HepG2 (cell line): Measurements from ENCODE around the gene UNC13D. TPM values are rescaled to one million over a fixed set of nuclear protein-coding genes. Genes with fewer than 3 reads are reported as not detected.

Source experiments
- ARNTL ChIP-seq: sonication (generic); formaldehyde crosslinking; IDR thresholded peaks from 2 replicates; pipeline ENCODE4 v1.4.0; 2020; ENCODE audit warnings: mild to moderate bottlenecking, missing genetic modification reagents
- CBX1 ChIP-seq: IDR thresholded peaks from one replicate; pipeline ENCODE4 v1.6.1; 2016; ENCODE audit warnings: antibody characterized with exemption, low read depth
- FOXK1 ChIP-seq: sonication (generic); formaldehyde crosslinking; IDR thresholded peaks from 2 replicates; pipeline ENCODE4 v1.4.0; 2020; ENCODE audit warnings: low read depth, missing genetic modification reagents, borderline replicate concordance
- JARID2 ChIP-seq: sonication (generic); formaldehyde crosslinking; IDR thresholded peaks from 2 replicates; pipeline ENCODE4 v1.8.1; 2023; ENCODE audit warnings: missing genetic modification reagents, inconsistent platforms; ENCODE audit not compliant: insufficient replicate concordance
- KDM1A ChIP-seq: IDR thresholded peaks from 2 replicates; pipeline ENCODE4 v1.6.1; 2016; ENCODE audit warnings: missing compliant biosample characterization
- NFKBIZ ChIP-seq: IDR thresholded peaks from 2 replicates; pipeline ENCODE4 v1.6.1; 2018; ENCODE audit warnings: missing genetic modification reagents, missing compliant biosample characterization
- ZBTB7A ChIP-seq: sonication (generic); formaldehyde crosslinking; IDR thresholded peaks from 2 replicates; pipeline ENCODE4 v1.8.0; 2022; ENCODE audit warnings: mild to moderate bottlenecking, missing genetic modification reagents
- ZNF143 ChIP-seq: sonication (generic); formaldehyde crosslinking; IDR thresholded peaks from 2 replicates; pipeline ENCODE4 v1.4.0; 2020; ENCODE audit warnings: missing genetic modification reagents
- ZNF17 ChIP-seq: sonication (generic); formaldehyde crosslinking; IDR thresholded peaks from 2 replicates; pipeline ENCODE4 v1.5.0; 2020; ENCODE audit warnings: mild to moderate bottlenecking, missing genetic modification reagents
- ZNF235 ChIP-seq: sonication (generic); formaldehyde crosslinking; IDR thresholded peaks from 2 replicates; pipeline ENCODE4 v1.8.1; 2023; ENCODE audit warnings: mild to moderate bottlenecking, missing genetic modification reagents, borderline replicate concordance
- ZNF441 ChIP-seq: sonication (generic); formaldehyde crosslinking; IDR thresholded peaks from 2 replicates; pipeline ENCODE4 v1.7.0; 2021; ENCODE audit warnings: missing genetic modification reagents, borderline replicate concordance
- ZNF446 ChIP-seq: sonication (generic); formaldehyde crosslinking; IDR thresholded peaks from 2 replicates; pipeline ENCODE4 v1.5.0; 2020; ENCODE audit warnings: mild to moderate bottlenecking, missing genetic modification reagents
- ZNF549 ChIP-seq: sonication (generic); formaldehyde crosslinking; IDR thresholded peaks from 2 replicates; pipeline ENCODE4 v1.5.0; 2020; ENCODE audit warnings: missing genetic modification reagents
- ZNF619 ChIP-seq: sonication (generic); formaldehyde crosslinking; IDR thresholded peaks from 2 replicates; pipeline ENCODE4 v1.4.0; 2020; ENCODE audit warnings: mild to moderate bottlenecking, missing genetic modification reagents
- polyA plus RNA-seq, 8 experiments: library from polyadenylated mRNA; depleted of rRNA in 3 of 8; stranded (reverse) in 7 of 8; unstranded in 1 of 8; fragments of >200 nt; fragmentation: Illumina TruSeq in 4 of 8; extraction: Trizol in 4 of 8; gene quantifications; 2 replicates each; pipeline versions ENCODE4 v1.2.1 to v1.2.3, GENCODE V29; 2011 to 2016; ENCODE audit warnings: low read depth in 4 of 8, missing spikeins in 1 of 8, mixed read lengths in 1 of 8; ENCODE audit not compliant: insufficient read depth in 1 of 8
- total RNA-seq, 5 experiments: library from RNA; depleted of rRNA; stranded (reverse); fragments of >200 nt; fragmentation: Illumina TruSeq; extraction: Trizol; gene quantifications; 2 replicates each; pipeline ENCODE4 v1.2.3, GENCODE V29; 2016; ENCODE audit warnings: low read depth in 1 of 5
- TF ChIP-seq, protein P1 (sequence below): sonication (generic); formaldehyde crosslinking; IDR thresholded peaks from 2 replicates; pipeline ENCODE4 v1.5.1; 2020; ENCODE audit warnings: mild to moderate bottlenecking, missing genetic modification reagents, borderline replicate concordance
- TF ChIP-seq, protein P2 (sequence below): sonication (generic); formaldehyde crosslinking; IDR thresholded peaks from 2 replicates; pipeline ENCODE4 v1.8.0; 2022; ENCODE audit warnings: missing genetic modification reagents, low read depth, mild to moderate bottlenecking, borderline replicate concordance
- TF ChIP-seq, protein P3 (sequence below): sonication (generic); formaldehyde crosslinking; IDR thresholded peaks from 2 replicates; pipeline ENCODE4 v1.5.0; 2020; ENCODE audit warnings: mild to moderate bottlenecking, low read depth, missing genetic modification reagents, borderline replicate concordance
- TF ChIP-seq, protein P4 (sequence below): sonication (generic); formaldehyde crosslinking; IDR thresholded peaks from 2 replicates; pipeline ENCODE4 v1.4.0; 2020; ENCODE audit warnings: mild to moderate bottlenecking, missing genetic modification reagents
- TF ChIP-seq, protein P5 (sequence below): fragments of 450-650 bp; IDR thresholded peaks from 2 replicates; pipeline ENCODE4 v1.6.1; 2017; ENCODE audit warnings: mild to moderate bottlenecking

UNC13D gene
- total and polyA plus RNA-seq, 2 of the 13 experiments (the other 11 are each of a cell fraction or from before 2014, with no cell fraction given) = 29.7 to 42.7 TPM

DNA sequence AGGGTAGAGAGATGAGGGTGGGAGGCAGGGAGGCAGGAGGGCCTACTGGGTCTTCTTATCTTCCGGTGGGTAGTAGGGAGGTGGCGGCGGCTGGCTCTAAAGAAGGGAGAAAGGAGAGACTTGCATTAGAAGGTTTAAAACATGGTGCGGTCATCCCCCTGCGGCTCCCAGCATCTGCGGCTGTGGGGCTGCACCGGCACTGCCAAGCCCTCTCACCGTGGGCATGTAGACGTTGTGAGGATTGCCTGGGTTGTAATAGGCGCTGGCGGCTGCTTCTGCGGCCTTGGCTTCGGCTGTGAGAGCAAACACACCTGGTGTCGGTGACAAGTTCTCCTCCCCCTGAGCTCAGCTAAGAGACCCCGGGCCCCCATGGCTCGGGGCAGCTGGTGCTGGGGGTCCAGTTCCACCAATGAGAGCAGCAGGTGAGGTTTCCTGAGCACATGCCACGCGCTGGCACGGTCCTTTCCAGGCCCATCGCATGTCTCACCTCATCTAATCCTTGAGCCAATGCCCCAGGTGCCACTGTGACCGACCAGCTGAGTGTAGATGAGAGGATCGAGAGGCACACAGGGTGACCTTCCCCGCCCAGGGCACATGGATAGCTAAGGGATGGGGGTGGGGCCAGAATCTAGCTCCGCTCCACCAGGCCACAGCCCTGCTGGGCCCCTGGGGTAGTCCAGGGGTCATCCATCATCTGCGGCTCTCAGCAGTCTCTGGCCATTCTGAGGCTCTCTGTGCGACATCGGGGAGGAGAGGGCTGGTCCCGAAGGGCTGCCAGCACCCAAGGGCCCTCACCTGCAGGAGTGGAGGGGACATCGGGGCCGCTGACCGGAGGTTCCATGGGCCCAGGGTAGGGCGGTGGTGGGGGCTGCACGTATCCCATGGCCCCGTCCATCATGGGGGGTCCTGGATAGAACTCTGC, 2.7 kb upstream of the UNC13D start (continued):
- TF ChIP-seq, protein P1, sequence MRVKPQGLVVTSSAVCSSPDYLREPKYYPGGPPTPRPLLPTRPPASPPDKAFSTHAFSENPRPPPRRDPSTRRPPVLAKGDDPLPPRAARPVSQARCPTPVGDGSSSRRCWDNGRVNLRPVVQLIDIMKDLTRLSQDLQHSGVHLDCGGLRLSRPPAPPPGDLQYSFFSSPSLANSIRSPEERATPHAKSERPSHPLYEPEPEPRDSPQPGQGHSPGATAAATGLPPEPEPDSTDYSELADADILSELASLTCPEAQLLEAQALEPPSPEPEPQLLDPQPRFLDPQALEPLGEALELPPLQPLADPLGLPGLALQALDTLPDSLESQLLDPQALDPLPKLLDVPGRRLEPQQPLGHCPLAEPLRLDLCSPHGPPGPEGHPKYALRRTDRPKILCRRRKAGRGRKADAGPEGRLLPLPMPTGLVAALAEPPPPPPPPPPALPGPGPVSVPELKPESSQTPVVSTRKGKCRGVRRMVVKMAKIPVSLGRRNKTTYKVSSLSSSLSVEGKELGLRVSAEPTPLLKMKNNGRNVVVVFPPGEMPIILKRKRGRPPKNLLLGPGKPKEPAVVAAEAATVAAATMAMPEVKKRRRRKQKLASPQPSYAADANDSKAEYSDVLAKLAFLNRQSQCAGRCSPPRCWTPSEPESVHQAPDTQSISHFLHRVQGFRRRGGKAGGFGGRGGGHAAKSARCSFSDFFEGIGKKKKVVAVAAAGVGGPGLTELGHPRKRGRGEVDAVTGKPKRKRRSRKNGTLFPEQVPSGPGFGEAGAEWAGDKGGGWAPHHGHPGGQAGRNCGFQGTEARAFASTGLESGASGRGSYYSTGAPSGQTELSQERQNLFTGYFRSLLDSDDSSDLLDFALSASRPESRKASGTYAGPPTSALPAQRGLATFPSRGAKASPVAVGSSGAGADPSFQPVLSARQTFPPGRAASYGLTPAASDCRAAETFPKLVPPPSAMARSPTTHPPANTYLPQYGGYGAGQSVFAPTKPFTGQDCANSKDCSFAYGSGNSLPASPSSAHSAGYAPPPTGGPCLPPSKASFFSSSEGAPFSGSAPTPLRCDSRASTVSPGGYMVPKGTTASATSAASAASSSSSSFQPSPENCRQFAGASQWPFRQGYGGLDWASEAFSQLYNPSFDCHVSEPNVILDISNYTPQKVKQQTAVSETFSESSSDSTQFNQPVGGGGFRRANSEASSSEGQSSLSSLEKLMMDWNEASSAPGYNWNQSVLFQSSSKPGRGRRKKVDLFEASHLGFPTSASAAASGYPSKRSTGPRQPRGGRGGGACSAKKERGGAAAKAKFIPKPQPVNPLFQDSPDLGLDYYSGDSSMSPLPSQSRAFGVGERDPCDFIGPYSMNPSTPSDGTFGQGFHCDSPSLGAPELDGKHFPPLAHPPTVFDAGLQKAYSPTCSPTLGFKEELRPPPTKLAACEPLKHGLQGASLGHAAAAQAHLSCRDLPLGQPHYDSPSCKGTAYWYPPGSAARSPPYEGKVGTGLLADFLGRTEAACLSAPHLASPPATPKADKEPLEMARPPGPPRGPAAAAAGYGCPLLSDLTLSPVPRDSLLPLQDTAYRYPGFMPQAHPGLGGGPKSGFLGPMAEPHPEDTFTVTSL (CRISPR knock-in tag) = peak; percentile 52; the same call in 1 of the 2 replicates
- TF ChIP-seq ZNF619 (CRISPR knock-in tag) = peak; percentile 82; the same call in 1 of the 2 replicates
- TF ChIP-seq, protein P2, sequence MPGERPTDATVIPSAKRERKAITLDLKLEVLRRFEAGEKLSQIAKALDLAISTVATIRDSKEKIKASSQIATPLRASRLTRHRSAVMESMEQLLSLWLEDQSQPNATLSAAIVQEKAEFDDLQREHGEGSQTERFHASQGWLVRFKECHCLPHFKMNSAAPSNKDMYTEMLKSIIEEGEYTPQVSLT (CRISPR knock-in tag) = no peak; the same call in 1 of the 2 replicates
- no peak for TF ChIP-seq JARID2 (CRISPR knock-in tag)
- TF ChIP-seq ZNF446 (CRISPR knock-in tag) = 0 out of 2 replicates have a peak, but pooled peaks have one; percentile 30
- TF ChIP-seq, protein P3, sequence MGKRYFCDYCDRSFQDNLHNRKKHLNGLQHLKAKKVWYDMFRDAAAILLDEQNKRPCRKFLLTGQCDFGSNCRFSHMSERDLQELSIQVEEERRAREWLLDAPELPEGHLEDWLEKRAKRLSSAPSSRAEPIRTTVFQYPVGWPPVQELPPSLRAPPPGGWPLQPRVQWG = no peak
- peak; percentile 61; the same call in 1 of the 2 replicates for TF ChIP-seq KDM1A (CRISPR knock-in tag)
- peak; percentile 98 for TF ChIP-seq ZBTB7A (CRISPR knock-in tag)
- TF ChIP-seq ARNTL (CRISPR knock-in tag) = peak; percentile 92
- no peak for TF ChIP-seq ZNF549 (CRISPR knock-in tag)
- peak; percentile 57; the same call in 1 of the 2 replicates for TF ChIP-seq ZNF441 (CRISPR knock-in tag)
- TF ChIP-seq, protein P4, sequence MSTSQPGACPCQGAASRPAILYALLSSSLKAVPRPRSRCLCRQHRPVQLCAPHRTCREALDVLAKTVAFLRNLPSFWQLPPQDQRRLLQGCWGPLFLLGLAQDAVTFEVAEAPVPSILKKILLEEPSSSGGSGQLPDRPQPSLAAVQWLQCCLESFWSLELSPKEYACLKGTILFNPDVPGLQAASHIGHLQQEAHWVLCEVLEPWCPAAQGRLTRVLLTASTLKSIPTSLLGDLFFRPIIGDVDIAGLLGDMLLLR (CRISPR knock-in tag) = peak; percentile 90
- 0 out of 2 replicates have a peak, but pooled peaks have one; percentile 52 for TF ChIP-seq FOXK1 (CRISPR knock-in tag)
- TF ChIP-seq ZNF235 (CRISPR knock-in tag) = peak; percentile 53; the same call in 1 of the 2 replicates
- TF ChIP-seq ZNF143 = peak; percentile 20; the same call in 1 of the 2 replicates
- peak; percentile 68 for TF ChIP-seq NFKBIZ (CRISPR knock-in tag)
- TF ChIP-seq CBX1 = peak; percentile 96
- TF ChIP-seq, protein P5, sequence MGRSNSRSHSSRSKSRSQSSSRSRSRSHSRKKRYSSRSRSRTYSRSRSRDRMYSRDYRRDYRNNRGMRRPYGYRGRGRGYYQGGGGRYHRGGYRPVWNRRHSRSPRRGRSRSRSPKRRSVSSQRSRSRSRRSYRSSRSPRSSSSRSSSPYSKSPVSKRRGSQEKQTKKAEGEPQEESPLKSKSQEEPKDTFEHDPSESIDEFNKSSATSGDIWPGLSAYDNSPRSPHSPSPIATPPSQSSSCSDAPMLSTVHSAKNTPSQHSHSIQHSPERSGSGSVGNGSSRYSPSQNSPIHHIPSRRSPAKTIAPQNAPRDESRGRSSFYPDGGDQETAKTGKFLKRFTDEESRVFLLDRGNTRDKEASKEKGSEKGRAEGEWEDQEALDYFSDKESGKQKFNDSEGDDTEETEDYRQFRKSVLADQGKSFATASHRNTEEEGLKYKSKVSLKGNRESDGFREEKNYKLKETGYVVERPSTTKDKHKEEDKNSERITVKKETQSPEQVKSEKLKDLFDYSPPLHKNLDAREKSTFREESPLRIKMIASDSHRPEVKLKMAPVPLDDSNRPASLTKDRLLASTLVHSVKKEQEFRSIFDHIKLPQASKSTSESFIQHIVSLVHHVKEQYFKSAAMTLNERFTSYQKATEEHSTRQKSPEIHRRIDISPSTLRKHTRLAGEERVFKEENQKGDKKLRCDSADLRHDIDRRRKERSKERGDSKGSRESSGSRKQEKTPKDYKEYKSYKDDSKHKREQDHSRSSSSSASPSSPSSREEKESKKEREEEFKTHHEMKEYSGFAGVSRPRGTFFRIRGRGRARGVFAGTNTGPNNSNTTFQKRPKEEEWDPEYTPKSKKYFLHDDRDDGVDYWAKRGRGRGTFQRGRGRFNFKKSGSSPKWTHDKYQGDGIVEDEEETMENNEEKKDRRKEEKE = no peak
- no peak for TF ChIP-seq ZNF17 (CRISPR knock-in tag)
